Measurements from ENCODE around the gene SELENOO.

DNA sequence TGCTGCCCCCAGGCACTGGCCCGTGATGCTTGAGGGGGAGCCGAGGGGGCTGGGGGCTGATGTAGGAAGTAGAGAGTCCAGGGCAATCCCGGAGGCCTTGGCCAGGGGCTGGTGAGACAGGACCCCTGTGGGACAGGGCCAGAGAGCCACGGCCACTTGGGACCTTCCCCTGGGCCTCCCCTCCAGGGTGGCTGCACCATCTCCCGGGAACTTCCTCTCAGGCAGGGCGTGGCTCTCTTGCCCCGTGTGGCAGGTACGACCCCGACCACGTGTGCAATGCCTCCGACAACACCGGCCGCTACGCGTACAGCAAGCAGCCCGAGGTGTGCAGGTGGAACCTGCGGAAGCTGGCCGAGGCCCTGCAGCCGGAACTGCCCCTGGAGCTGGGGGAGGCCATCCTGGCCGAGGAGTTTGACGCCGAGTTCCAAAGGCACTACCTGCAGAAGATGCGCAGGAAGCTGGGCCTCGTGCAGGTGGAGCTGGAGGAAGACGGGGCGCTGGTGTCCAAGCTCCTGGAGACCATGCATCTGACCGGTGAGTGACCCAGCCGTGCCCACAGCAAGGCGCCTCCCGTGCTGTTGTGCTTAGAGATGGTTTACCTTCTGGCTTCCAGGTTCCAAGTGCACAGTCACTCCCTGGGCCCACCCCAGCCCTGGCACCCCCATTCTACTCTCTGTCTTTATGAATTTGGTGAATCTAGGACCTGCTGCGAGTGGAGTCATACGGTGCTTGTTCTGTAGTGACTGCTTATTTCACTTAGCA is 9.7 kb downstream of the SELENOO start:
- TF ChIP-seq CTCF (IDR thresholded peaks at IDR 0.05) (no peak), POLR2A (IDR thresholded peaks at IDR 0.05) (no peak)

All from tibial nerve (tissue), 3 donors.